ENCODE results near the gene TAP2.

TAP2 gene

DNA sequence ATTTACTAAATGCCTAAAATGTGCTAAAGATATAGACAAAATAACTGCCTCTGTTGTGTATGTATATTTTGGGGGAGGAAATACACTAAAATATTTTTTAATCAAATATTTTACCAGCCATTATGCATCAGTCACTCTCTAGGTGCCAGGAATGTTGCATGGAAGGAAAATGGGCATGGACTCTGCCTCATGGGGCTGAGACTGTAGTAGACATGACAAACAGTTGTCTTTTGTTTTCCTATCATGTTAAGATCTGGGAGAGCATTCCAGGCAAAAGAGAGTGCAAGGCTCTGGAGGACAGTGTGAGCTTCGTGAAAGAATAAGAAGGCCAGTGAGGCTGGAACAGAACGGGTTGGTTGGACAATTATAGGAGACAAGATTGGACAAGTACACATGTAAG is 48.2 kb downstream of the TAP2 start:
- no peak for DNase-seq (ENCODE audit: low spot score)

Data from CD4-positive, alpha-beta T cell treated with Interleukin-15 for 4 hours (primary cell).